ENCODE data around the gene CUX1. TPM values are rescaled to one million over a fixed set of nuclear protein-coding genes. Genes with fewer than 3 reads are reported as not detected.

CUX1 gene
- total and polyA plus RNA-seq, 2 of the 13 experiments (the other 11 are each of a cell fraction or from before 2014, with no cell fraction given), result 13.7 to 14.9 TPM

GRCh38 chr7:102258749-102259107 is 441.3 kb downstream of the CUX1 start (continued):
- TF ChIP-seq BCL3 (CRISPR knock-in tag; IDR thresholded peaks at IDR 0.05) (0 out of 2 replicates have a peak, but pooled peaks have one; percentile 33), ZMYM3 (CRISPR knock-in tag; IDR thresholded peaks at IDR 0.05) (no peak), ZNF687 (CRISPR knock-in tag; IDR thresholded peaks at IDR 0.05) (0 out of 2 replicates have a peak, but pooled peaks have one; percentile 1), SP5 (CRISPR knock-in tag; IDR thresholded peaks at IDR 0.05; ENCODE audit: borderline replicate concordance, low read depth) (0 out of 2 replicates have a peak, but pooled peaks have one; percentile 5), YEATS4 (CRISPR knock-in tag; IDR thresholded peaks at IDR 0.05; ENCODE audit: borderline replicate concordance) (no peak), FOXC1 (CRISPR knock-in tag; IDR thresholded peaks at IDR 0.05; ENCODE audit: borderline replicate concordance) (0 out of 2 replicates have a peak, but pooled peaks have one; percentile 46), ZNF883 (CRISPR knock-in tag; IDR thresholded peaks at IDR 0.05; ENCODE audit: not compliant biosample characterization) (peak; percentile 59), ZBTB38 (CRISPR knock-in tag; IDR thresholded peaks at IDR 0.05) (peak; percentile 91), HNF1B (CRISPR knock-in tag; IDR thresholded peaks at IDR 0.05) (0 out of 2 replicates have a peak, but pooled peaks have one; percentile 3), MTA1 (CRISPR knock-in tag; IDR thresholded peaks at IDR 0.05; ENCODE audit: borderline replicate concordance) (0 out of 2 replicates have a peak, but pooled peaks have one; percentile 2), MAFF (IDR thresholded peaks at IDR 0.05; ENCODE audit: low read depth, low read length) (no peak), HNF4G (IDR thresholded peaks at IDR 0.05; ENCODE audit: borderline replicate concordance, low read depth, low read length) (no peak), HNF4G (CRISPR knock-in tag; IDR thresholded peaks at IDR 0.05; ENCODE audit: borderline replicate concordance, low read depth) (no peak), CEBPB (IDR thresholded peaks at IDR 0.05; ENCODE audit: borderline replicate concordance, low read depth, low read length) (no peak), SYNCRIP (IDR thresholded peaks at IDR 0.05; ENCODE audit: insufficient read depth, low read depth, low read length) (no peak), ZBTB4 (CRISPR knock-in tag; IDR thresholded peaks at IDR 0.05; ENCODE audit: borderline replicate concordance) (peak; percentile 82; the same call in 1 of the 2 replicates)
